HCT116 (cell line): ENCODE data around the gene LPAR5. TPM values are rescaled to one million over a fixed set of nuclear protein-coding genes. Genes with fewer than 3 reads are reported as not detected.

Experiments
- ATAC-seq: fragments of 200-7000 bp; cut with Tn5 transposase; 2 replicates; pipeline ENCODE4 v1.9.1; 2020; ENCODE audit warnings: mild to moderate bottlenecking, moderate library complexity
- BruUV-seq: library from RNA; stranded (reverse); fragments of 400-500 nt; replicated peaks from 2 replicates; lab custom pipeline; 2021; lab: Mats Ljungman, UMichigan
- CTCF ChIA-PET: fragments of 300-600 bp; sonication (Branson Sonifier 250); formaldehyde crosslinking; loops from one replicate; lab custom pipeline; 2021; ENCODE audit warnings: antibody characterized with exemption; lab: Charles Lee
- POLR2A ChIA-PET: fragments of 300-600, 350-600 bp; sonication (Branson Sonifier 250); formaldehyde crosslinking; loops from one replicate; lab custom pipeline; 2021; ENCODE audit warnings: antibody characterized with exemption; lab: Charles Lee
- RAD21 ChIA-PET, 2 experiments: fragments of 300-600 bp; sonication (Branson Sonifier 250); formaldehyde crosslinking; loops; one replicate each; lab custom pipeline; 2023; ENCODE audit warnings: low total read pairs in 2 of 2; ENCODE audit not compliant: uncharacterized antibody in 2 of 2, unreplicated experiment in 2 of 2, low non-redundant PET in 1 of 2; lab: Charles Lee
- DNase-seq: peaks from one replicate; pipeline ENCODE4 v3.0.0-alpha.2; 2010; ENCODE audit warnings: low read depth, low spot score
- H2AFZ ChIP-seq: fragments of 200-600 bp; shearing (Covaris generic), sonication (generic); 2 replicates; pipeline ENCODE4 v1.6.1; 2017; ENCODE audit warnings: low read depth, mixed run types, mixed read lengths, antibody characterized with exemption, low read length; ENCODE audit not compliant: poor library complexity, severe bottlenecking
- H3K27ac ChIP-seq: 2 replicates; pipeline ENCODE4 v1.5.1; 2012; ENCODE audit warnings: low read depth, low read length
- H3K27me3 ChIP-seq: fragments of 200-600 bp; sonication (generic); 2 replicates; pipeline ENCODE4 v1.6.1; 2016; ENCODE audit warnings: mixed run types, low read length, mixed read lengths; ENCODE audit not compliant: insufficient read depth
- H3K36me3 ChIP-seq, 2 experiments: fragments of 200-500 bp in 1 of 2; fragments of 200-600 bp in 1 of 2; sonication (Bioruptor generic) in 1 of 2; sonication (generic) in 1 of 2; 2 replicates each; pipeline versions ENCODE4 v1.5.1 to v1.6.1; 2014 to 2016; ENCODE audit warnings: low read length in 2 of 2, inconsistent platforms in 1 of 2, mixed read lengths in 1 of 2, mixed run types in 1 of 2; ENCODE audit not compliant: insufficient read depth in 2 of 2, control insufficient read depth in 1 of 2
- H3K4me1 ChIP-seq, 2 experiments: fragments of 200-600 bp in 1 of 2; sonication (generic) in 1 of 2; 2 replicates each; pipeline versions ENCODE4 v1.5.1 to v1.6.1; 2012 to 2017; ENCODE audit warnings: low read length in 2 of 2, inconsistent platforms in 1 of 2, mild to moderate bottlenecking in 1 of 2, mixed read lengths in 1 of 2, mixed run types in 1 of 2, moderate library complexity in 1 of 2; ENCODE audit not compliant: insufficient read depth in 2 of 2, control insufficient read depth in 1 of 2
- H3K4me2 ChIP-seq: fragments of 200-600 bp; sonication (generic); 2 replicates; pipeline ENCODE4 v1.6.1; 2017; ENCODE audit warnings: mixed run types, low read length, mixed read lengths
- H3K4me3 ChIP-seq, 2 experiments: fragments of 200-600 bp in 1 of 2; sonication (generic) in 1 of 2; replicated peaks in 1 of 2; 2 replicates each; pipeline ENCODE4 v1.5.1; 2011 to 2016; ENCODE audit warnings: low read length in 2 of 2, control low read depth in 1 of 2, low read depth in 1 of 2, mild to moderate bottlenecking in 1 of 2, mixed read lengths in 1 of 2, mixed run types in 1 of 2
- H3K79me2 ChIP-seq: fragments of 200-600 bp; sonication (generic); 2 replicates; pipeline ENCODE4 v1.6.1; 2017; ENCODE audit warnings: mild to moderate bottlenecking, mixed run types, low read length, moderate library complexity, mixed read lengths; ENCODE audit not compliant: insufficient read depth
- H3K9ac ChIP-seq: fragments of 200-600 bp; sonication (generic); 2 replicates; pipeline ENCODE4 v1.6.1; 2016; ENCODE audit warnings: low read length, mixed read lengths
- H3K9me2 ChIP-seq: fragments of 200-600 bp; sonication (generic), shearing (Covaris generic); 2 replicates; pipeline ENCODE4 v1.6.1; 2017; ENCODE audit warnings: mixed run types, mild to moderate bottlenecking, moderate library complexity; ENCODE audit not compliant: insufficient read depth
- H3K9me3 ChIP-seq, 2 experiments: fragments of 200-500 bp in 1 of 2; fragments of 200-600 bp in 1 of 2; sonication (Bioruptor generic) in 1 of 2; sonication (generic) in 1 of 2; 2 replicates each; pipeline ENCODE4 v1.6.1; 2014 to 2017; ENCODE audit warnings: low read length in 2 of 2, mixed read lengths in 2 of 2, inconsistent platforms in 1 of 2, low read depth in 1 of 2, mild to moderate bottlenecking in 1 of 2, mixed run types in 1 of 2, moderate library complexity in 1 of 2; ENCODE audit not compliant: control insufficient read depth in 1 of 2, insufficient read depth in 1 of 2
- H4K20me1 ChIP-seq: fragments of 200-600 bp; sonication (generic), shearing (Covaris generic); 2 replicates; pipeline ENCODE4 v1.6.1; 2017; ENCODE audit warnings: mixed run types, mild to moderate bottlenecking, moderate library complexity; ENCODE audit not compliant: insufficient read depth
- CBX3 ChIP-seq: IDR thresholded peaks from 2 replicates; pipeline ENCODE4 v1.6.1; 2012; ENCODE audit warnings: low read depth
- CEBPB ChIP-seq: IDR thresholded peaks from 2 replicates; pipeline ENCODE4 v1.6.1; 2012; ENCODE audit warnings: low read depth
- ELF1 ChIP-seq: IDR thresholded peaks from 2 replicates; pipeline ENCODE4 v1.6.1; 2012; ENCODE audit warnings: low read depth, borderline replicate concordance
- EZH2 ChIP-seq: fragments of 200-600 bp; sonication (generic); IDR thresholded peaks from 2 replicates; pipeline ENCODE4 v1.6.1; 2017; ENCODE audit warnings: antibody characterized with exemption, mixed run types
- EZH2phosphoT487 ChIP-seq: fragments of 200-600 bp; IDR thresholded peaks from 2 replicates; pipeline ENCODE4 v1.6.1; 2018; ENCODE audit warnings: antibody characterized with exemption, borderline replicate concordance
- FOSL1 ChIP-seq: IDR thresholded peaks from 2 replicates; pipeline ENCODE4 v1.6.1; 2012; ENCODE audit warnings: low read depth
- SIN3A ChIP-seq: IDR thresholded peaks from 2 replicates; pipeline ENCODE4 v1.6.1; 2012; ENCODE audit warnings: low read depth
- SP1 ChIP-seq: IDR thresholded peaks from 2 replicates; pipeline ENCODE4 v1.6.1; 2012; ENCODE audit warnings: low read depth
- SRF ChIP-seq: IDR thresholded peaks from 2 replicates; pipeline ENCODE4 v1.6.1; 2012; ENCODE audit warnings: low read depth
- TCF7L2 ChIP-seq: IDR thresholded peaks from 2 replicates; pipeline ENCODE4 v1.7.0; 2011; ENCODE audit warnings: borderline replicate concordance, inconsistent platforms; ENCODE audit not compliant: insufficient read depth, insufficient read length; ENCODE audit errors: extremely low read depth
- YY1 ChIP-seq: IDR thresholded peaks from 2 replicates; pipeline ENCODE4 v1.6.1; 2011; ENCODE audit warnings: low read length, low read depth, moderate library complexity, mild to moderate bottlenecking; ENCODE audit not compliant: insufficient replicate concordance; ENCODE audit errors: extremely low read depth
- ZFX ChIP-seq: fragments of 450-650 bp; IDR thresholded peaks from 2 replicates; pipeline ENCODE4 v1.6.1; 2017
- intact Hi-C: fragments of 100-400 bp; cut with micrococcal nuclease; formaldehyde crosslinking; loops from 2 replicates; pipeline ENCODE4 v1.10.0; 2022
- total RNA-seq: library from RNA; stranded (reverse); gene quantifications from one replicate; pipeline ENCODE4 v1.2.1, GENCODE V29; 2021; ENCODE audit not compliant: unreplicated experiment
- TF ChIP-seq, protein P1 (sequence below): IDR thresholded peaks from 2 replicates; pipeline ENCODE4 v1.6.1; 2012; ENCODE audit warnings: low read depth
- TF ChIP-seq, protein P2 (sequence below): IDR thresholded peaks from 2 replicates; pipeline ENCODE4 v1.6.1; 2012

LPAR5 gene
- total RNA-seq, 1 experiment from 2014 or later: 5.2 TPM

GRCh38 chr12:6653987-6654386 lies 18.2 kb upstream of the LPAR5 start:
- DNase-seq: no peak
- Histone ChIP-seq H3K4me2 (no peak overlapping the region), H3K27me3 (no peaks in the 10 kb centered on the region), H3K79me2 (no peaks in the 10 kb centered on the region), H3K9ac (no peak overlapping the region), H2AFZ (no peak overlapping the region), H3K4me3 (no peak overlapping the region), H4K20me1 (no peaks in the 10 kb centered on the region), H3K27ac (no peak overlapping the region), H3K36me3 (peaks cover 9 to 10% of the 10 kb centered on the region in 2 experiments; a peak in 2 of 4 replicates), H3K9me3 (no peaks in the 10 kb centered on the region), H3K9me2 (no peaks in the 10 kb centered on the region), H3K4me1 (no peaks in the 10 kb centered on the region)
- POLR2A ChIA-PET: no interaction called here
- intact Hi-C loops: no loop called here
- CTCF ChIA-PET: no interaction called here
- no peak for TF ChIP-seq SRF
- no peak for TF ChIP-seq ELF1
- no peak for TF ChIP-seq ZFX
- TF ChIP-seq, protein P1, sequence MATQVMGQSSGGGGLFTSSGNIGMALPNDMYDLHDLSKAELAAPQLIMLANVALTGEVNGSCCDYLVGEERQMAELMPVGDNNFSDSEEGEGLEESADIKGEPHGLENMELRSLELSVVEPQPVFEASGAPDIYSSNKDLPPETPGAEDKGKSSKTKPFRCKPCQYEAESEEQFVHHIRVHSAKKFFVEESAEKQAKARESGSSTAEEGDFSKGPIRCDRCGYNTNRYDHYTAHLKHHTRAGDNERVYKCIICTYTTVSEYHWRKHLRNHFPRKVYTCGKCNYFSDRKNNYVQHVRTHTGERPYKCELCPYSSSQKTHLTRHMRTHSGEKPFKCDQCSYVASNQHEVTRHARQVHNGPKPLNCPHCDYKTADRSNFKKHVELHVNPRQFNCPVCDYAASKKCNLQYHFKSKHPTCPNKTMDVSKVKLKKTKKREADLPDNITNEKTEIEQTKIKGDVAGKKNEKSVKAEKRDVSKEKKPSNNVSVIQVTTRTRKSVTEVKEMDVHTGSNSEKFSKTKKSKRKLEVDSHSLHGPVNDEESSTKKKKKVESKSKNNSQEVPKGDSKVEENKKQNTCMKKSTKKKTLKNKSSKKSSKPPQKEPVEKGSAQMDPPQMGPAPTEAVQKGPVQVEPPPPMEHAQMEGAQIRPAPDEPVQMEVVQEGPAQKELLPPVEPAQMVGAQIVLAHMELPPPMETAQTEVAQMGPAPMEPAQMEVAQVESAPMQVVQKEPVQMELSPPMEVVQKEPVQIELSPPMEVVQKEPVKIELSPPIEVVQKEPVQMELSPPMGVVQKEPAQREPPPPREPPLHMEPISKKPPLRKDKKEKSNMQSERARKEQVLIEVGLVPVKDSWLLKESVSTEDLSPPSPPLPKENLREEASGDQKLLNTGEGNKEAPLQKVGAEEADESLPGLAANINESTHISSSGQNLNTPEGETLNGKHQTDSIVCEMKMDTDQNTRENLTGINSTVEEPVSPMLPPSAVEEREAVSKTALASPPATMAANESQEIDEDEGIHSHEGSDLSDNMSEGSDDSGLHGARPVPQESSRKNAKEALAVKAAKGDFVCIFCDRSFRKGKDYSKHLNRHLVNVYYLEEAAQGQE: no peak
- RAD21 ChIA-PET: no interaction called here
- no peak for ATAC-seq
- no TSS peak for BruUV-seq

DNA sequence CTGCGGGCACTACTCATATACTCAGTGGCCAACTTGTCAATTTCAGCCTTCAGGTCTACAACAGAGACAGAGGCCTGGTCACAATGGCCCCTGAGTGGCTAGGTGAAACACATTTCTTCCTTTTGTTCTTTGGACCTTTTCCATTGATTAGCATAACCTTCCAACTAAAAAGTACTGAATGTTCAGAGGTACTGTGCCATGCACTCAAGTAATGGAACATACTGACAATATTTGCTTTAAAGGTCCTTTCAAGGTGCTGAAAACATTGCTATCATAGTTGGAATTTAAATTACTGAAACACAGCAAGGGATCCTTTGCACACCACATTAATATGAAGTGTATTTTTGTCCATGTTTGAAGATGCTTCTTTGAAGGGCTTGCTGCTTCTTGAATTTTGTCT lies 17.6 kb upstream of the LPAR5 start:
- peaks cover 9 to 10% of the 10 kb centered on the region in 2 experiments; a peak in 2 of 4 replicates for H3K36me3 ChIP-seq
- RAD21 ChIA-PET: no interaction called here
- no peak overlapping the region for H3K27ac ChIP-seq
- no peaks in the 10 kb centered on the region for H3K9me2 ChIP-seq
- H3K9me3 ChIP-seq: no peaks in the 10 kb centered on the region
- BruUV-seq: no TSS peak
- DNase-seq: no peak
- no peak overlapping the region for H2AFZ ChIP-seq
- no peak overlapping the region for H3K4me2 ChIP-seq
- POLR2A ChIA-PET: no interaction called here
- H3K79me2 ChIP-seq: no peaks in the 10 kb centered on the region
- CTCF ChIA-PET: no interaction called here
- H3K9ac ChIP-seq: no peak overlapping the region
- intact Hi-C loops: no loop called here
- H3K27me3 ChIP-seq: no peaks in the 10 kb centered on the region
- no peaks in the 10 kb centered on the region for H4K20me1 ChIP-seq
- no peak overlapping the region for H3K4me3 ChIP-seq
- ATAC-seq: no peak
- H3K4me1 ChIP-seq: no peaks in the 10 kb centered on the region
- TF ChIP-seq EZH2 (no peak), SIN3A (no peak), YY1 (no peak), CEBPB (no peak), TCF7L2 (no peak), ELF1 (no peak), ZFX (no peak), FOSL1 (no peak), EZH2phosphoT487 (no peak), CBX3 (no peak), SP1 (no peak)
- TF ChIP-seq, protein P2, sequence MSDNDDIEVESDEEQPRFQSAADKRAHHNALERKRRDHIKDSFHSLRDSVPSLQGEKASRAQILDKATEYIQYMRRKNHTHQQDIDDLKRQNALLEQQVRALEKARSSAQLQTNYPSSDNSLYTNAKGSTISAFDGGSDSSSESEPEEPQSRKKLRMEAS: no peak
- TF ChIP-seq, protein P1: no peak
